Measurements from ENCODE around the gene CXXC5. TPM values are rescaled to one million over a fixed set of nuclear protein-coding genes. Genes with fewer than 3 reads are reported as not detected.

CXXC5 gene
- total RNA-seq, 2 donors from 2014 or later, result 57.9 to 59.5 TPM

DNA sequence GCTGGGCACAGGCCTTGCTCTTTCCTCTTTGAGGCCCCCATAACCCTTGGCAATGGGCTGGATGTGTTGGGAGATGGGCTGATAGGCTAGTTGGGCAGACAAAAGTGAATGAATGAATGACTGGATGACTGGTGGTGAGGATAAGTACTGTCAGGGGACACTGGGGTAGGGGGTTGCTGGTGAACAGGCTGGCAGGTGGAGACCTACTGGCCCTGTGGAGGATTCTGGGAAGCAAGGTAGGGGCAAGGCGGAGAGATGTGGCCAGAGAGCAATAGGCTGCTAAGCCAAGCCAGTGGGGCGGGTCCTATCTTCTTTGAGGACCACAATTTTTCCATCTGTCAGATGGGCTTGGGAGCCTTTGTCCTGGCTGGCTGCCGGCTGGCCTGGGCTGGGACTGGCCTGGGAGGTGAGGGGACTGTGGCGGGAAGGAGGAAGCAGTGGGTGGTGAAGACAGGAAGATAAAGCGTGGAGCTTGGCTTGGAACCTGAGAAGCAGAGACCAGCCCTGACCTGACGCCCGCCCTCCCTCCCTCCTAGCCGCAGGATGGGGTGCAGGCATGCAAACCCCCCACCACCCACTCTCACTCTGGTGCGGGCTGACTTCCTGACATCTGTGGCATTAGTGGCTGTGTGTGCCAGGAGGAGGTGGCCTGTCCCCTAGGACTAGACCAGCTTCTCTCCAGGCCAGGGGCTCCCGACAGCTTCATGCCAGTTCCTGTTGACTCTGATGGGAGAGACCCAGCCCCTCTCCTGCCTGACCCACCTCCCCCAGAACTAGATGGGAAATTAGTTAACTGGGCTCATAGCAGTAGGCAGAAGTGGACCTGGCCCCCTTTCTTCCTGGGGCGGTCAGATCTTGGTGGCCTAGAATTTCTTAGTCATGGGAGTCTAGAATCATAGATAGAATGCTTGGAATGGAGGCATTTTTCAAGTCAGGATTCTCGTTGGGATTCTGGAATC lies 9.5 kb downstream of the CXXC5 start:
- TF ChIP-seq, protein P1, sequence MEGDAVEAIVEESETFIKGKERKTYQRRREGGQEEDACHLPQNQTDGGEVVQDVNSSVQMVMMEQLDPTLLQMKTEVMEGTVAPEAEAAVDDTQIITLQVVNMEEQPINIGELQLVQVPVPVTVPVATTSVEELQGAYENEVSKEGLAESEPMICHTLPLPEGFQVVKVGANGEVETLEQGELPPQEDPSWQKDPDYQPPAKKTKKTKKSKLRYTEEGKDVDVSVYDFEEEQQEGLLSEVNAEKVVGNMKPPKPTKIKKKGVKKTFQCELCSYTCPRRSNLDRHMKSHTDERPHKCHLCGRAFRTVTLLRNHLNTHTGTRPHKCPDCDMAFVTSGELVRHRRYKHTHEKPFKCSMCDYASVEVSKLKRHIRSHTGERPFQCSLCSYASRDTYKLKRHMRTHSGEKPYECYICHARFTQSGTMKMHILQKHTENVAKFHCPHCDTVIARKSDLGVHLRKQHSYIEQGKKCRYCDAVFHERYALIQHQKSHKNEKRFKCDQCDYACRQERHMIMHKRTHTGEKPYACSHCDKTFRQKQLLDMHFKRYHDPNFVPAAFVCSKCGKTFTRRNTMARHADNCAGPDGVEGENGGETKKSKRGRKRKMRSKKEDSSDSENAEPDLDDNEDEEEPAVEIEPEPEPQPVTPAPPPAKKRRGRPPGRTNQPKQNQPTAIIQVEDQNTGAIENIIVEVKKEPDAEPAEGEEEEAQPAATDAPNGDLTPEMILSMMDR (IDR thresholded peaks at IDR 0.05), result no peak
- no peak for DNase-seq (ENCODE audit: low spot score)
- Histone ChIP-seq H3K27ac (peak overlapping the region; percentile 94 to 97), H3K4me1 (peaks cover 0 to 100% of the 10 kb centered on the region in 2 donors), H3K9me3 (no peaks in the 10 kb centered on the region), H3K4me3 (no peak overlapping the region), H3K36me3 (no peaks in the 10 kb centered on the region), H3K27me3 (no peaks in the 10 kb centered on the region)

DNA sequence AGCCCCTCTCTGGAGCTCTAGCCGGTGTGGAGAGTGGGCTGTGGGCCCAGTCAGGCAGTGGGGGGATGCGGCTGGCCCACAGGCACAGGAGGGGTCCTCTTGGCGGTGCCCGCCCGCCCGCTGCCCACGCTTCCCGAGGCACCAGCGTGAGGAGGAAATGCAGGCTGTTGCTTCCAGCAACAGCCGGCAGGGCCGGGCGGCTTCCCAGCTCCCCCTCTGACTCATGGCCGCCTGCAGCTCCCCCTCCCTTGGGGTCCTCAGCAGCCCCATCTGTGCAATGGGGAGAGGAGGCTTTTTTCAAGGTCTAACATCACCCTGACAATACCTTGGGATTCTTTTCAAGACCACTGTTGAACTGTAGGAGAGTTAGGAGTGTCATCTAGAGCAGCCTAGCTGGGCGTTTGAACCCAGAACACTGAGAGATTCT lies 10.4 kb downstream of the CXXC5 start:
- no peak for DNase-seq (ENCODE audit: low spot score)
- H3K9me3 ChIP-seq, result no peaks in the 10 kb centered on the region
- H3K36me3 ChIP-seq, result no peaks in the 10 kb centered on the region
- H3K27me3 ChIP-seq, result no peaks in the 10 kb centered on the region
- peak overlapping the region; percentile 94 to 97 for H3K27ac ChIP-seq
- TF ChIP-seq, protein P1 (IDR thresholded peaks at IDR 0.05), result no peak
- peak overlapping the region in 1 of 2 donors; percentile 40 for H3K4me3 ChIP-seq
- H3K4me1 ChIP-seq, result peaks cover 0 to 100% of the 10 kb centered on the region in 2 donors

DNA sequence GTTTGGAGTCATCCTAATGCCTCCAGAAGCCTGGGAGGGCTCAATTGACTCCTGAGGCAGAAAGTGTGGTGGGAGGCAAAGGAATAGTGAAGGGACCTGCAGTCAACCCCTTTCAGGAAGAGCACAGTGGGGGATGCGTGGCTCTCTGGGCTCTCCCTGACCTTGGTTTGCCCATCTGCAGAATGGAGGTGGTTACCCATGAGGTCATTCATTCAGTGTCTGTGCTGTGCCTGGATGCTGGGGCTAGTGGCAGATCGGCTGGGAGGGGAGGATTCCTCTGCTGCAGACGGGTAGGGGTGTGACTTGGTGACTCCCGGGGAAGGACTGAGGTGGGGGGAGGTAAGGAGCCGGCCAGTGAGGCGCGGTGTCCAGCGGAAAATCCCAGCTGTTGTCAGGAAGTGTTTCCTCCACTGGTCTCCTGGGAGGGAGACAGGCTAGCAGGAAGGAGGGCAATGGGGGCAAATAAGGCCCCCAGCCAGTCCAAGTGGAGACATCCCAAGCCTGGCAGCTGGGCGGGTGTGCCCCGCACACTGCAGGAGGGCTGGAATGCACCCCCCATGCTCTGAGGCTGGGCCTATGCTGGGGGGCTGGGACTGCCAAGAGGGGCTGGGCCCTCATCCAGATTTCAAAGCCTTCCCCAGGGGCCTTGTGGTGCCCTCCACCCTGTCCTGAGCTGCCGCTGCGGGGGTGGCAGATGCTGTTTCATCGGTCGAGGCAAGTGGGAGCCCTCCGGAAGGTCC lies 10.9 kb downstream of the CXXC5 start:
- TF ChIP-seq, protein P1 (IDR thresholded peaks at IDR 0.05), result no peak
- H3K9me3 ChIP-seq, result no peaks in the 10 kb centered on the region
- peak; percentile 86 for DNase-seq (ENCODE audit: low spot score)
- H3K27me3 ChIP-seq, result no peaks in the 10 kb centered on the region
- H3K4me3 ChIP-seq, result peak overlapping the region; percentile 17 to 40
- peaks cover 0 to 100% of the 10 kb centered on the region in 2 donors for H3K4me1 ChIP-seq
- peak overlapping the region; percentile 94 to 97 for H3K27ac ChIP-seq
- H3K36me3 ChIP-seq, result no peaks in the 10 kb centered on the region

DNA sequence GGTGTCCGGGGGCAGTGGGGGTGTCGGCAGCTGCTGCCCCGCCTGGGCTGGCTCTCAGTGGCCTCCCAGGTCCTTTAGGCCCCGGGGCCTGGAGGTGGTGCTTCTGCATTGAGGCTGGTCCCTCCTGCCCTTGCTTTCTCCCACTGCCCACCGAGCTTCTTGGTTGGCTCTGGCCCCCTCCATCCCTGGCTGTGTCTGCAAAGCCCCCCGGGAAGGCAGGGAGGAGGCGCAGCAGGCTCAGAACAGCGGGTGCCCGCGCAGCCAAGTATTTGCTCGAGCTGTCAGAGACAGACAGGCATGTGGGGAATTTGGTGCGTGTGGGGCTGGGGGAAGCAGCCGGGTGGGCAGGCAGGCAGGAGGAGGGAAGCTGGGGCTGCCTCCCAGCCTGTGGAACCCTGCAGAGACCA lies 11.5 kb downstream of the CXXC5 start:
- H3K4me3 ChIP-seq, result peak overlapping the region; percentile 17 to 40
- peaks cover 0 to 100% of the 10 kb centered on the region in 2 donors for H3K4me1 ChIP-seq
- no peak for DNase-seq (ENCODE audit: low spot score)
- TF ChIP-seq, protein P1 (IDR thresholded peaks at IDR 0.05), result no peak
- no peaks in the 10 kb centered on the region for H3K27me3 ChIP-seq
- peak overlapping the region; percentile 94 to 97 for H3K27ac ChIP-seq
- H3K36me3 ChIP-seq, result no peaks in the 10 kb centered on the region
- H3K9me3 ChIP-seq, result no peaks in the 10 kb centered on the region

DNA sequence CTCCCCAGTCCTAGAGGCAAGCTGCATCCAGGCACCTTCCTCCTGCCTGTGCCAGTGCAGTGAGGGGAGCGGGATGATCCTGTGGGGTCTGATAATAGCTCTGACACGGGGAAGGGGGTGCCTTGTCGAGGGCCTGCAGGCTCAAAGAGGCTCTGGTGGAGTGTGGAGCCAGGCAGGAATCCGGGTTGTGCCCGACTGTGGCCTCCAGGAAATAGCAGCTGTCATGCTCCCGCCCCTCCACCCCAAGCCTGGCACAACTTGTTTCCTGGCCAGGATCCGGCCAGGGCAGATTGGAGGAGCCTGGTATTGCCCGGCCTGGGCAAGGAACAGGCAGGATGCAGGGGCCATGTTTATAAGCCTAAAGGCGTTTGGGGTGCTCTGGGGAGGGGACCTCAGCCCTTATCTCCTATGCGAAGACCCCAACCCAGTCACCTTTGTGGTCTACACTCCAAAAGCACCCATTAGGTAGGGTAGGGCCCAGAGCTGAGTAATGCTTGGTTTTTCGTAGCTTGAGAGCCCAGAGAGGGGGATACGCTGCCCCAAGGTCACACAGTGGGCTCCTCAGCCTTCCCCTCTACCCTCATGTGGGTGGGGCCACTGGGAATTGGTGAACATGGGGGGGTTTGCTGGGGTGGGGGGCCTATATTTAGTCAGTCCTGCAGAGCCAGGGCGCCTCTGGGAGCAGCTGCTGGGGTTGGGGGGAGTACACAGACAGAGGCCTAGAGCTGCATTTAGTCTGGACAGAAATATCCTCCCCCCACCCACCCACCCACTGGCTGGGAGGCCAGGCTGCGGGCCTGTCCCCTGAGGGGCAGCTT lies 12.2 kb downstream of the CXXC5 start:
- Histone ChIP-seq H3K4me3 (peak overlapping the region; percentile 7 to 40), H3K27ac (peak overlapping the region; percentile 94 to 97), H3K27me3 (no peaks in the 10 kb centered on the region), H3K9me3 (no peaks in the 10 kb centered on the region), H3K4me1 (peaks cover 0 to 100% of the 10 kb centered on the region in 2 donors), H3K36me3 (no peaks in the 10 kb centered on the region)
- DNase-seq (ENCODE audit: low spot score), result peak; percentile 79
- TF ChIP-seq, protein P1 (IDR thresholded peaks at IDR 0.05), result no peak

All from right atrium auricular region (tissue), 2 donors.